ENCODE results near the gene TPCN1. TPM values are rescaled to one million over a fixed set of nuclear protein-coding genes. Genes with fewer than 3 reads are reported as not detected.

Gene TPCN1
- total and polyA plus RNA-seq, 2 experiments from 2014 or later, result 14.4 to 16.2 TPM

DNA sequence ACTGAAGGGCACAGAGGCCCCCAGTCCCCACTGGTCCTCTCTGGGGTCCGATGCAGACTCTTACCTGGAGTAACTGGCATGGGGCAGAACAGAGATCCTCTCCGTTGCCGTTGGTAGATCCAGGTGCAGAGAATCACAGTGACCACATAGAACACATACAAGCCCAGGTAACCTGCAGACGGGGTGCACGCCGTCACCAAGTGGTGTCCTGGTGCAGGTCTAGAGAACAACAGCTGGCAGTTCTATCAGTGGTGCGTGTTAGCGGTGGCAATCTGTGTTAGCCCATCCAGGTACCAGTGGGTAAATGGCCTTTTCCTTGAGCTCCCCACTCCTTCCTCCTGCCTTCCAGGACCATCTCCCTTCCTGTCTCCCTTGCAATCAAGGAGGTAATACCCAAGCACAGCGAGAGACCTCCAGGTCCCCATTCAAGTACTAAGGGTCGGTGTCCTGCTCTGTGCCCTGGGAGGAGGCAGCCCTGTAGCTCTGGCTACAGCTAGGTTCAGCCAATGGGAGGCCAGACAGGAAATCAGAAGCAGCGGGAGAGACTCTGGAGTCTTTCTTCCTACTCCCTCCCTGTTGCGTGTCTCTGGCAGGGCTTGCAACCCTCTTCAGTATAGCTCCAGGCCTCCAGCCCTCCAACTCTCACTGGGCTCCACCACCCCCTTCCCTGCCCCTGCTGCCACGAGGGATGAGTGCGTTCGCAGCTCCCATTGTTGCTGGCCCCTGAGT lies 97.8 kb downstream of the TPCN1 start (continued):
- TF ChIP-seq, protein P1, sequence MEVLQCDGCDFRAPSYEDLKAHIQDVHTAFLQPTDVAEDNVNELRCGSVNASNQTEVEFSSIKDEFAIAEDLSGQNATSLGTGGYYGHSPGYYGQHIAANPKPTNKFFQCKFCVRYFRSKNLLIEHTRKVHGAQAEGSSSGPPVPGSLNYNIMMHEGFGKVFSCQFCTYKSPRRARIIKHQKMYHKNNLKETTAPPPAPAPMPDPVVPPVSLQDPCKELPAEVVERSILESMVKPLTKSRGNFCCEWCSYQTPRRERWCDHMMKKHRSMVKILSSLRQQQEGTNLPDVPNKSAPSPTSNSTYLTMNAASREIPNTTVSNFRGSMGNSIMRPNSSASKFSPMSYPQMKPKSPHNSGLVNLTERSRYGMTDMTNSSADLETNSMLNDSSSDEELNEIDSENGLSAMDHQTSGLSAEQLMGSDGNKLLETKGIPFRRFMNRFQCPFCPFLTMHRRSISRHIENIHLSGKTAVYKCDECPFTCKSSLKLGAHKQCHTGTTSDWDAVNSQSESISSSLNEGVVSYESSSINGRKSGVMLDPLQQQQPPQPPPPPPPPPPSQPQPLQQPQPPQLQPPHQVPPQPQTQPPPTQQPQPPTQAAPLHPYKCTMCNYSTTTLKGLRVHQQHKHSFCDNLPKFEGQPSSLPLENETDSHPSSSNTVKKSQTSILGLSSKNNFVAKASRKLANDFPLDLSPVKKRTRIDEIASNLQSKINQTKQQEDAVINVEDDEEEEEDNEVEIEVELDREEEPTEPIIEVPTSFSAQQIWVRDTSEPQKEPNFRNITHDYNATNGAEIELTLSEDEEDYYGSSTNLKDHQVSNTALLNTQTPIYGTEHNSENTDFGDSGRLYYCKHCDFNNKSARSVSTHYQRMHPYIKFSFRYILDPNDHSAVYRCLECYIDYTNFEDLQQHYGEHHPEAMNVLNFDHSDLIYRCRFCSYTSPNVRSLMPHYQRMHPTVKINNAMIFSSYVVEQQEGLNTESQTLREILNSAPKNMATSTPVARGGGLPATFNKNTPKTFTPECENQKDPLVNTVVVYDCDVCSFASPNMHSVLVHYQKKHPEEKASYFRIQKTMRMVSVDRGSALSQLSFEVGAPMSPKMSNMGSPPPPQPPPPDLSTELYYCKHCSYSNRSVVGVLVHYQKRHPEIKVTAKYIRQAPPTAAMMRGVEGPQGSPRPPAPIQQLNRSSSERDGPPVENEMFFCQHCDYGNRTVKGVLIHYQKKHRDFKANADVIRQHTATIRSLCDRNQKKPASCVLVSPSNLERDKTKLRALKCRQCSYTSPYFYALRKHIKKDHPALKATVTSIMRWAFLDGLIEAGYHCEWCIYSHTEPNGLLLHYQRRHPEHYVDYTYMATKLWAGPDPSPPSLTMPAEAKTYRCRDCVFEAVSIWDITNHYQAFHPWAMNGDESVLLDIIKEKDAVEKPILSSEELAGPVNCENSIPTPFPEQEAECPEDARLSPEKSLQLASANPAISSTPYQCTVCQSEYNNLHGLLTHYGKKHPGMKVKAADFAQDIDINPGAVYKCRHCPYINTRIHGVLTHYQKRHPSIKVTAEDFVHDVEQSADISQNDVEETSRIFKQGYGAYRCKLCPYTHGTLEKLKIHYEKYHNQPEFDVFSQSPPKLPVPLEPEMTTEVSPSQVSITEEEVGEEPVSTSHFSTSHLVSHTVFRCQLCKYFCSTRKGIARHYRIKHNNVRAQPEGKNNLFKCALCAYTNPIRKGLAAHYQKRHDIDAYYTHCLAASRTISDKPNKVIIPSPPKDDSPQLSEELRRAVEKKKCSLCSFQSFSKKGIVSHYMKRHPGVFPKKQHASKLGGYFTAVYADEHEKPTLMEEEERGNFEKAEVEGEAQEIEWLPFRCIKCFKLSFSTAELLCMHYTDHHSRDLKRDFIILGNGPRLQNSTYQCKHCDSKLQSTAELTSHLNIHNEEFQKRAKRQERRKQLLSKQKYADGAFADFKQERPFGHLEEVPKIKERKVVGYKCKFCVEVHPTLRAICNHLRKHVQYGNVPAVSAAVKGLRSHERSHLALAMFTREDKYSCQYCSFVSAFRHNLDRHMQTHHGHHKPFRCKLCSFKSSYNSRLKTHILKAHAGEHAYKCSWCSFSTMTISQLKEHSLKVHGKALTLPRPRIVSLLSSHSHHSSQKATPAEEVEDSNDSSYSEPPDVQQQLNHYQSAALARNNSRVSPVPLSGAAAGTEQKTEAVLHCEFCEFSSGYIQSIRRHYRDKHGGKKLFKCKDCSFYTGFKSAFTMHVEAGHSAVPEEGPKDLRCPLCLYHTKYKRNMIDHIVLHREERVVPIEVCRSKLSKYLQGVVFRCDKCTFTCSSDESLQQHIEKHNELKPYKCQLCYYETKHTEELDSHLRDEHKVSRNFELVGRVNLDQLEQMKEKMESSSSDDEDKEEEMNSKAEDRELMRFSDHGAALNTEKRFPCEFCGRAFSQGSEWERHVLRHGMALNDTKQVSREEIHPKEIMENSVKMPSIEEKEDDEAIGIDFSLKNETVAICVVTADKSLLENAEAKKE (CRISPR knock-in tag; IDR thresholded peaks at IDR 0.05), result no peak
- TF ChIP-seq, protein P2, sequence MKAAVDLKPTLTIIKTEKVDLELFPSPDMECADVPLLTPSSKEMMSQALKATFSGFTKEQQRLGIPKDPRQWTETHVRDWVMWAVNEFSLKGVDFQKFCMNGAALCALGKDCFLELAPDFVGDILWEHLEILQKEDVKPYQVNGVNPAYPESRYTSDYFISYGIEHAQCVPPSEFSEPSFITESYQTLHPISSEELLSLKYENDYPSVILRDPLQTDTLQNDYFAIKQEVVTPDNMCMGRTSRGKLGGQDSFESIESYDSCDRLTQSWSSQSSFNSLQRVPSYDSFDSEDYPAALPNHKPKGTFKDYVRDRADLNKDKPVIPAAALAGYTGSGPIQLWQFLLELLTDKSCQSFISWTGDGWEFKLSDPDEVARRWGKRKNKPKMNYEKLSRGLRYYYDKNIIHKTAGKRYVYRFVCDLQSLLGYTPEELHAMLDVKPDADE (IDR thresholded peaks at IDR 0.05), result no peak
- TF ChIP-seq ZNF331 (CRISPR knock-in tag; IDR thresholded peaks at IDR 0.05; ENCODE audit: low read depth) (no peak), JUNB (IDR thresholded peaks at IDR 0.05; ENCODE audit: unreplicated experiment) (no peak)

DNA sequence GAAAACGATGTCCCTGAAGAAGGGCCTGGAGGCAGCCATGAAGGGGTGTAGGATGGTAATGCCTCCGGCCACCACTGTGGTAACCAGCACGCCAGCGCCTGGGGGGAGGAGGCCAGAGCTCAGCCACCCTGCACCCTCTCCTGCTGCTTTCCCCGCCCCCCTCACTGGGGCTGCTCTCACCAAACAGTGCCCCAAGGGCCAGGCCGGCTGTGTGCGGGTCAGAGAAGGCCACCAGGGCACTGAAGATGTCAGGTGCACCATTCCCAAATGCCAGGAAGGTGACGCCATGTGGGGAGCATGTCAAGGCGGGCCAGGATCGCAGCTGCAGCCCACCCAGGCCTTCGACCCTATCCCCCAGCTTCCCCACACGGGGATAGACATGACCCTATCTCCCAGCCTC lies 99.1 kb downstream of the TPCN1 start:
- ATAC-seq, result peak; percentile 72
- Mint-ChIP-seq H3K9me3 (no peaks in the 10 kb centered on the region), H3K36me3 (ENCODE audit: low read depth) (peaks cover 22% of the 10 kb centered on the region), H3K4me3 (no peak overlapping the region), H3K27me3 (ENCODE audit: insufficient read depth, low read depth, poor library complexity) (peaks cover 2% of the 10 kb centered on the region), H3K27ac (no peak overlapping the region), H3K4me1 (peaks cover 3% of the 10 kb centered on the region; the same call in 1 of the 3 replicates)
- DNase-seq (ENCODE audit: low spot score), result no peak
- TF ChIP-seq, protein P3, sequence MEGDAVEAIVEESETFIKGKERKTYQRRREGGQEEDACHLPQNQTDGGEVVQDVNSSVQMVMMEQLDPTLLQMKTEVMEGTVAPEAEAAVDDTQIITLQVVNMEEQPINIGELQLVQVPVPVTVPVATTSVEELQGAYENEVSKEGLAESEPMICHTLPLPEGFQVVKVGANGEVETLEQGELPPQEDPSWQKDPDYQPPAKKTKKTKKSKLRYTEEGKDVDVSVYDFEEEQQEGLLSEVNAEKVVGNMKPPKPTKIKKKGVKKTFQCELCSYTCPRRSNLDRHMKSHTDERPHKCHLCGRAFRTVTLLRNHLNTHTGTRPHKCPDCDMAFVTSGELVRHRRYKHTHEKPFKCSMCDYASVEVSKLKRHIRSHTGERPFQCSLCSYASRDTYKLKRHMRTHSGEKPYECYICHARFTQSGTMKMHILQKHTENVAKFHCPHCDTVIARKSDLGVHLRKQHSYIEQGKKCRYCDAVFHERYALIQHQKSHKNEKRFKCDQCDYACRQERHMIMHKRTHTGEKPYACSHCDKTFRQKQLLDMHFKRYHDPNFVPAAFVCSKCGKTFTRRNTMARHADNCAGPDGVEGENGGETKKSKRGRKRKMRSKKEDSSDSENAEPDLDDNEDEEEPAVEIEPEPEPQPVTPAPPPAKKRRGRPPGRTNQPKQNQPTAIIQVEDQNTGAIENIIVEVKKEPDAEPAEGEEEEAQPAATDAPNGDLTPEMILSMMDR (conservative IDR thresholded peaks at IDR 0.05; ENCODE audit: low read depth in 2 of 2), result no peak
- TF ChIP-seq JUNB (IDR thresholded peaks at IDR 0.05; ENCODE audit: unreplicated experiment), result no peak
- TF ChIP-seq STAT1 (IDR thresholded peaks at IDR 0.05; ENCODE audit: unreplicated experiment), result no peak
- TF ChIP-seq EZH2 (IDR thresholded peaks at IDR 0.05; ENCODE audit: low read depth, unreplicated experiment), result no peak
- no peak for TF ChIP-seq ZNF331 (CRISPR knock-in tag; IDR thresholded peaks at IDR 0.05; ENCODE audit: low read depth)
- TF ChIP-seq CREB1 (CRISPR knock-in tag; IDR thresholded peaks at IDR 0.05; ENCODE audit: low read depth), result no peak
- H4K20me1 ChIP-seq (replicated peaks; ENCODE audit: insufficient read depth), result no peaks in the 10 kb centered on the region
- no peak overlapping the region for H3K4me3 ChIP-seq
- no peaks in the 10 kb centered on the region; the same call in 1 of the 2 replicates for H3K36me3 ChIP-seq (ENCODE audit: insufficient read depth)
- no peaks in the 10 kb centered on the region for H3K79me2 ChIP-seq (replicated peaks; ENCODE audit: insufficient read depth)
- no peaks in the 10 kb centered on the region for H3K27me3 ChIP-seq (ENCODE audit: insufficient read depth)
- no peaks in the 10 kb centered on the region for H3K4me1 ChIP-seq (ENCODE audit: insufficient read depth)
- H3F3A ChIP-seq (replicated peaks; ENCODE audit: low read depth), result peaks cover 8% of the 10 kb centered on the region
- H2AFZ ChIP-seq, result no peak overlapping the region
- H3K4me2 ChIP-seq, result no peak overlapping the region
- no peaks in the 10 kb centered on the region for H3K9me2 ChIP-seq (ENCODE audit: insufficient read depth)
- no peak overlapping the region for H3K27ac ChIP-seq (ENCODE audit: low read depth)
